GM10266 (cell line): ENCODE measurements around the gene GLS2.
"Not testable (repeated sequence)": the region's sequence is repeated elsewhere in the genome, so short reads cannot be mapped to it uniquely, and the experiment has no call there.

Experiments
- DNase-seq: peaks from one replicate; pipeline ENCODE4 v3.0.0; 2012; ENCODE audit errors: extremely low spot score
- TF ChIP-seq, protein P1 (sequence below): IDR thresholded peaks from 2 replicates; pipeline ENCODE4 v1.5.1; 2012; ENCODE audit warnings: mild to moderate bottlenecking, low read depth; ENCODE audit not compliant: control insufficient read depth, insufficient read depth; ENCODE audit errors: missing control alignments

Gene GLS2

GRCh38 chr12:56448860-56449621, 38.9 kb downstream of the GLS2 start, which contains the start of gene TIMELESS:
TIMELESS (minus strand) TSS chr12:56449426; CDS start chr12:56434170, 15,256 bp downstream.
- peak; percentile 90 for DNase-seq
- TF ChIP-seq, protein P1, sequence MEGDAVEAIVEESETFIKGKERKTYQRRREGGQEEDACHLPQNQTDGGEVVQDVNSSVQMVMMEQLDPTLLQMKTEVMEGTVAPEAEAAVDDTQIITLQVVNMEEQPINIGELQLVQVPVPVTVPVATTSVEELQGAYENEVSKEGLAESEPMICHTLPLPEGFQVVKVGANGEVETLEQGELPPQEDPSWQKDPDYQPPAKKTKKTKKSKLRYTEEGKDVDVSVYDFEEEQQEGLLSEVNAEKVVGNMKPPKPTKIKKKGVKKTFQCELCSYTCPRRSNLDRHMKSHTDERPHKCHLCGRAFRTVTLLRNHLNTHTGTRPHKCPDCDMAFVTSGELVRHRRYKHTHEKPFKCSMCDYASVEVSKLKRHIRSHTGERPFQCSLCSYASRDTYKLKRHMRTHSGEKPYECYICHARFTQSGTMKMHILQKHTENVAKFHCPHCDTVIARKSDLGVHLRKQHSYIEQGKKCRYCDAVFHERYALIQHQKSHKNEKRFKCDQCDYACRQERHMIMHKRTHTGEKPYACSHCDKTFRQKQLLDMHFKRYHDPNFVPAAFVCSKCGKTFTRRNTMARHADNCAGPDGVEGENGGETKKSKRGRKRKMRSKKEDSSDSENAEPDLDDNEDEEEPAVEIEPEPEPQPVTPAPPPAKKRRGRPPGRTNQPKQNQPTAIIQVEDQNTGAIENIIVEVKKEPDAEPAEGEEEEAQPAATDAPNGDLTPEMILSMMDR, result no peak

DNA sequence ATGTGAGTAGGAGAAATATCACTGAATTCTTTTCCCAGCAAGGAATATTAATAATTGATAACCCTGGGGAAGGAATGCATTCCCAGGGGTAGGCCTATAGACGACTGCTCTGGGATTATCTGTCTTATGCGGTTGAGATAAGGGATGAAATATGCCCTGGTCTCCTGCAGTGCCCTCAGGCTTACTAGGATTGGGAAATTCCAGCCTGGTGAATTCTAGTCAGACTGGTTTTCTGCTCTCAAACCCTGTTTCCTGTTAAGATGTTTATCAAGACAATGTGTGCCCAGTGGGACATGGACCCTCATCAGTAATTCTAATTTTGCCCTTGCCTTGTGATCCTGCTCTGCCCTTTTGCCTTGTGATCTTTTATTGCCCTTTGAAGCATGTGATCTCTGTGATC, 44.8 kb downstream of the GLS2 start:
- not testable (repeated sequence) for DNase-seq

- TF ChIP-seq, protein P1, result no peak
- no peak for DNase-seq
Measured at GRCh38 chr12:56437430-56438176, 50.4 kb downstream of the GLS2 start.

- TF ChIP-seq, protein P1, result no peak
- no peak for DNase-seq
Measured at GRCh38 chr12:56434828-56435227, 53.1 kb downstream of the GLS2 start.

- TF ChIP-seq, protein P1, result no peak
- DNase-seq, result no peak
Measured at GRCh38 chr12:56431850-56432249, 56.1 kb downstream of the GLS2 start.

- DNase-seq, result no peak
- TF ChIP-seq, protein P1, result no peak
Measured at GRCh38 chr12:56431288-56431687, 56.7 kb downstream of the GLS2 start.

- no peak for DNase-seq
- TF ChIP-seq, protein P1, result no peak
Measured at GRCh38 chr12:56425940-56426438, 62.0 kb downstream of the GLS2 start.
